Mesendoderm (in vitro differentiated cells): ENCODE data around the gene IER5.

Source experiments
- DNase-seq: peaks from one replicate; pipeline ENCODE4 v3.0.0; 2013
- H2AK5ac ChIP-seq: 2 replicates; pipeline ENCODE4 v1.6.1; 2013; ENCODE audit warnings: low read length, inconsistent platforms
- H2BK120ac ChIP-seq: 2 replicates; pipeline ENCODE4 v1.6.1; 2013; ENCODE audit warnings: low read depth, mild to moderate bottlenecking, low read length, moderate library complexity, mixed read lengths
- H2BK15ac ChIP-seq: replicated peaks from 2 replicates; pipeline ENCODE4 v1.6.1; 2013; ENCODE audit warnings: low read depth, mild to moderate bottlenecking, moderate library complexity
- H2BK5ac ChIP-seq: 2 replicates; pipeline ENCODE4 v1.6.1; 2013; ENCODE audit warnings: low read length, inconsistent platforms
- H3K18ac ChIP-seq: 2 replicates; pipeline ENCODE4 v1.6.1; 2013; ENCODE audit warnings: mild to moderate bottlenecking, low read length, mixed read lengths
- H3K23ac ChIP-seq: one replicate; pipeline ENCODE4 v1.6.1; 2013; ENCODE audit warnings: low read length
- H3K27ac ChIP-seq: 2 replicates; pipeline ENCODE4 v1.5.1; 2013; ENCODE audit warnings: low read depth, mild to moderate bottlenecking, inconsistent platforms, low read length, moderate library complexity
- H3K27me3 ChIP-seq: 2 replicates; pipeline ENCODE4 v1.6.1; 2013; ENCODE audit warnings: low read length, control low read depth, mild to moderate bottlenecking, inconsistent platforms; ENCODE audit not compliant: insufficient read depth, poor library complexity
- H3K36me3 ChIP-seq: 2 replicates; pipeline ENCODE4 v1.6.1; 2013; ENCODE audit warnings: low read length, inconsistent platforms; ENCODE audit not compliant: control insufficient read depth, insufficient read depth
- H3K4ac ChIP-seq: one replicate; pipeline ENCODE4 v1.6.1; 2013; ENCODE audit warnings: low read depth, mild to moderate bottlenecking, low read length, moderate library complexity
- H3K4me1 ChIP-seq: 2 replicates; pipeline ENCODE4 v1.6.1; 2013; ENCODE audit warnings: low read depth, low read length, inconsistent platforms; ENCODE audit not compliant: control insufficient read depth
- H3K4me2 ChIP-seq: 2 replicates; pipeline ENCODE4 v1.6.1; 2013; ENCODE audit warnings: low read length
- H3K4me3 ChIP-seq: 2 replicates; pipeline ENCODE4 v1.5.1; 2013; ENCODE audit warnings: mild to moderate bottlenecking, low read length
- H3K56ac ChIP-seq: one replicate; pipeline ENCODE4 v1.6.1; 2013; ENCODE audit warnings: low read length
- H3K79me1 ChIP-seq: 2 replicates; pipeline ENCODE4 v1.6.1; 2013; ENCODE audit warnings: low read length, inconsistent platforms
- H3K79me2 ChIP-seq: 2 replicates; pipeline ENCODE4 v1.6.1; 2013; ENCODE audit warnings: mild to moderate bottlenecking, low read length; ENCODE audit not compliant: control insufficient read depth, insufficient read depth
- H3K9ac ChIP-seq: 2 replicates; pipeline ENCODE4 v1.6.1; 2013; ENCODE audit warnings: low read length, inconsistent platforms
- H4K5ac ChIP-seq: one replicate; pipeline ENCODE4 v1.6.1; 2013; ENCODE audit warnings: low read length
- H4K8ac ChIP-seq: one replicate; pipeline ENCODE4 v1.6.1; 2013; ENCODE audit warnings: low read depth, mild to moderate bottlenecking, control low read depth, low read length, moderate library complexity
- whole genome bisulfite sequencing: extraction: QIAGEN DNeasy Blood & Tissue Kit; methylation state at CpG from one replicate; pipeline ENCODE4 v1.1.7; 2013; ENCODE audit warnings: low lambda C conversion rate, missing lambda C conversion rate; ENCODE audit not compliant: insufficient coverage; ENCODE audit errors: extremely low coverage; 5-methylcytosine and 5-hydroxymethylcytosine counted together

The IER5 gene

DNA sequence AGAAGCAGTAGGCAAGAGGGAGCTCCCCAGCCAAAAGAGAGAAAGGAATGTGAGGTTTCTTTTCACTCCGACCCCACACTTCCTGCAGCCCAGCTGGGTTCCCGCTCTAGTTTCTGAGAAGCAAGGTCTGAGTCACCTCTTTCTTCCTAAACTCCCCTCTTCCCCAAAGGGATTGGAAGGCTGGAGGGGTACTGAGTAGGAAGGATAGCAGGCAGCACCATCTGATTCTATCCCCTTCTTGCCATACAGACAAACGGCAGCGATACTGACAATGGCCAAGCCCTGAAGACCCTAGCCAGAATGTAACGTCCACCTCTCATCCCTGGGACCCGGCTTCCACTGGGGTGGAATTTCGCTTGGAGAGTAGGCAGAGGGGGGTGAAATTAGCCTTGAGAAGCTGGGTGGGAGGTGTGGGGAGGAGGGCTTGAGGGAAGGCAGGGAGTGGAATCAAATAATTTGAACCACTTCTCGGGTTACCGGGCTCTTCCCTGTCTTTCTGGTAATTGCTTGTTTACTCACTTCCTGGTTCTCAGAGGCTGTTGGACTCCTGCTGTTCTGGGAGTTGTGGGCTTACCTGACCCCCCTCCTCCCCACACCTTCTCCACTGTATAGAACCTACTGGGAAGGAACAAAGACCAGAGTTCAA lies 13.2 kb downstream of the IER5 start:
- Histone ChIP-seq H2BK5ac (peak overlapping the region; percentile 91), H3K79me2 (no peaks in the 10 kb centered on the region), H3K4me3 (no peak overlapping the region), H3K27ac (peak overlapping the region; percentile 87), H2BK15ac (no peak overlapping the region), H3K79me1 (no peaks in the 10 kb centered on the region), H3K27me3 (no peaks in the 10 kb centered on the region), H2AK5ac (no peak overlapping the region), H3K56ac (peak overlapping the region; percentile 78), H2BK120ac (no peak overlapping the region), H3K4me1 (peaks cover 27% of the 10 kb centered on the region), H3K18ac (peak overlapping the region; percentile 53), H3K36me3 (no peaks in the 10 kb centered on the region), H3K9ac (peak overlapping the region; percentile 56), H4K5ac (no peak overlapping the region), H3K23ac (no peak overlapping the region), H3K4ac (no peak overlapping the region), H4K8ac (peak overlapping the region; percentile 0), H3K4me2 (peak overlapping the region; percentile 23)
- peak; percentile 95 for DNase-seq
- no CpG with 5 or more reads among the region's 9 CpGs for WGBS

DNA sequence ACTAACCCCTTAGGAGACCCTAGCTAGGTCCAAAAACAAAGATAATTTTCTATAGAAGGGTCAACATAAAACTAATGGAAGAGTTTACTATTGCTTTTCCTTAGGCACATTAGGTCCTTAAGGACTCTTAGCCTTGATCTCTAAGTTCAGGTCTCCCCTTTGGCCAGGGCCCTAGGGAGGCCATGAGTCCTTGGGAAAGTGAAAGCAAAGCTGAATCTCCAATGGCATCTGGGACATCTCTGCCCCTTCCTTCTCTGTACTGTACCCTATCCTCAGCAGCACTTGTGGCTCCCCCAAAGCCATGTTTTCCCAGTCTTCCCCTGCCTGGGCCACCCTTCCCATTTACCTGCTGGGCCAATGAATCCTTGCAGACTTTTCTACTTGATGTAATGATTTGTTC lies 14.3 kb downstream of the IER5 start:
- peaks cover 24% of the 10 kb centered on the region for H3K4me1 ChIP-seq
- H4K8ac ChIP-seq, result no peak overlapping the region
- H3K27me3 ChIP-seq, result peaks cover 2% of the 10 kb centered on the region

DNA sequence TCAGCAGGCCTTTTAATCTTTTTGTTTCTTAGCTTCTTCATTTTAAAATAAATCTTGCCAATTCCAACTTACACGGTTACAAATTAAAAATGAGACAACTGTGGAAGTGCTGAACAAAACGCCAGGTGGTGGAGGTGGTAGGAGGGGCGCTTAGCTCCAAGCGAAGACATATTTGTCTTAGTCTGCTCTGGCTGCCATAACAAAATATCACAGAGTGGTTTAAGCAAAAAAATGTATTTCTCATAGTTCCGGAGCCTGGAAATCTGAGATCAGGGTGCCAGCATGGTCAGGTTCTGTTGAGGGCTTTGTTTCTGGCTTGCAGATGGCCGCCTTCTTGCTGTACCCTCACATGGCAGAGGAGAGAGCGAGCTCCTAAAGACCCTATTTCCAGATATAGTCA lies 14.9 kb downstream of the IER5 start:
- Histone ChIP-seq H3K9ac (no peak overlapping the region), H3K4me2 (no peak overlapping the region), H2BK120ac (no peak overlapping the region), H3K36me3 (no peaks in the 10 kb centered on the region), H3K4ac (no peak overlapping the region), H4K5ac (no peak overlapping the region), H3K27ac (no peak overlapping the region), H3K23ac (no peak overlapping the region), H3K27me3 (peaks cover 2% of the 10 kb centered on the region), H3K4me1 (peaks cover 21% of the 10 kb centered on the region), H4K8ac (no peak overlapping the region), H2AK5ac (no peak overlapping the region), H2BK5ac (no peak overlapping the region), H3K18ac (no peak overlapping the region), H3K4me3 (no peak overlapping the region), H2BK15ac (no peak overlapping the region), H3K79me2 (no peaks in the 10 kb centered on the region), H3K79me1 (no peaks in the 10 kb centered on the region), H3K56ac (no peak overlapping the region)
- no peak for DNase-seq
- no CpG with 5 or more reads among the region's 7 CpGs for WGBS

More for the DNA sequence above, 14.3 kb downstream of the IER5 start:
- H3K4me3 ChIP-seq, result no peak overlapping the region
- no peak overlapping the region for H3K18ac ChIP-seq
- no peak overlapping the region for H3K56ac ChIP-seq
- H3K79me2 ChIP-seq, result no peaks in the 10 kb centered on the region
- H3K9ac ChIP-seq, result no peak overlapping the region
- H3K4me2 ChIP-seq, result no peak overlapping the region
- H2BK15ac ChIP-seq, result no peak overlapping the region
- H3K79me1 ChIP-seq, result no peaks in the 10 kb centered on the region
- H2BK120ac ChIP-seq, result no peak overlapping the region
- DNase-seq, result no peak
- no peak overlapping the region for H2AK5ac ChIP-seq
- no peak overlapping the region for H4K5ac ChIP-seq
- H3K4ac ChIP-seq, result no peak overlapping the region
- no peak overlapping the region for H3K23ac ChIP-seq
- no peaks in the 10 kb centered on the region for H3K36me3 ChIP-seq
- H2BK5ac ChIP-seq, result no peak overlapping the region
- no peak overlapping the region for H3K27ac ChIP-seq

DNA sequence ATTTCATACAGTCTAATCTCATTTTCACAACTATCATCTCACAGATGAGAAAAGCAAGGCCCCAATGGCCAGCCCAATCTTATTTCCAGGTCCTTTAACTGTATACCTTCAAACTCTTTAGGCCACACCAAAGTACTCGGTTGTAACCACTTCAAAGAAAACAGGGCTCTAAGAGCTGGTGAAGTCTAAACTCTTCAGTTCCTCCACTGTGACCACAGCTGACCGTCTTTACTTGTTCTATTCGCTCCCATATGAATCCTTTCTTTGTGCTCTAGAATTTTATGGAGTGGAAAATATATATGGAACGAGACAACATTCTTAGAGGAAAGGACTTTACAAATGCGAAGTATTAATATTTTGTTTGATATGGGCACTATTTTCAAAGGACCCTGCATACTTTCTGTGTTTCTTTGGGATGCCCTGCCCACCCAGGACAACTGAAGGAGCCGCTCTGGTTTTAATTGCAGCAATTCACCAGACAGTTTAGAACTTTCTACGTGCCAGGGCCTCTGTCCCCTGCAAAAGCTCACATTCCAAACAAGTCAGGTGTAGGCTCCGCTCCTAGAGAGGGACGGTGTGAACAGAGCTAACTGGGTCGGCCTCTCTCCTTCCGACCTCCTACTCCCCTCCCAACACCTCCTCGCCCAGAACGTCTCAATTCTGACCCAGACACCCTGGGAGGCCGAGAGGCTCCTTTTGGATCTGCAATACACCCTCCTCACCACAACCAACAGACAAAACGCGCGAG lies 15.7 kb downstream of the IER5 start:
- peak overlapping the region; percentile 3 for H4K8ac ChIP-seq
- H2AK5ac ChIP-seq, result no peak overlapping the region
- H3K27ac ChIP-seq, result peak overlapping the region; percentile 75
- peak overlapping the region; percentile 85 for H3K4me2 ChIP-seq
- no peak overlapping the region for H4K5ac ChIP-seq
- no CpG with 5 or more reads among the region's 17 CpGs for WGBS
- H3K23ac ChIP-seq, result no peak overlapping the region
- peak overlapping the region; percentile 59 for H3K4ac ChIP-seq
- H3K18ac ChIP-seq, result peak overlapping the region; percentile 95
- H2BK15ac ChIP-seq, result no peak overlapping the region
- H3K27me3 ChIP-seq, result peaks cover 2% of the 10 kb centered on the region
- no peak overlapping the region for H2BK5ac ChIP-seq
- peak overlapping the region; percentile 38 for H3K4me3 ChIP-seq
- DNase-seq, result peak; percentile 74
- H3K36me3 ChIP-seq, result no peaks in the 10 kb centered on the region
- no peaks in the 10 kb centered on the region for H3K79me1 ChIP-seq
- peak overlapping the region; percentile 83 for H3K56ac ChIP-seq
- H3K4me1 ChIP-seq, result peaks cover 19% of the 10 kb centered on the region
- no peak overlapping the region for H2BK120ac ChIP-seq
- H3K79me2 ChIP-seq, result no peaks in the 10 kb centered on the region
- H3K9ac ChIP-seq, result peak overlapping the region; percentile 80

DNA sequence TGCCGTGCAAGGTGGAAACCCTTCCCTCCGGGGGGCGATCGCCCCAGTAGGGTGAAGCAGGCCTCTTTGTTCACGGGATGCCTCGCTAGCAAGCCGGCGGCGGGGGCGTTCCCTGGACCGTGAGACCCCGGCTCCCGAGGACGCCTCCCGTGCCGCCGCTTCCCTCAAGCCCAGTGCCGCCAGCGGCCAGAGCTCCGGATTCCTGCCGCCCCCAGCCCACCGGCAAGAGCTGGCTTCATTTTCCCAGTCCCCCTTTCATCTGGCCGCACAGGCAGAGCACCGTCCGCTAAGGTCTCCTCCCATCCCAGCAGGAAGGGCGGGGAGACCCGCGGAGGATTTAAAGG lies 16.3 kb downstream of the IER5 start:
- Histone ChIP-seq H3K23ac (no peak overlapping the region), H3K4me1 (peaks cover 14% of the 10 kb centered on the region), H2BK120ac (no peak overlapping the region), H3K18ac (peak overlapping the region; percentile 95), H4K5ac (no peak overlapping the region), H3K4ac (peak overlapping the region; percentile 59), H4K8ac (peak overlapping the region; percentile 3), H3K79me1 (no peaks in the 10 kb centered on the region), H3K79me2 (no peaks in the 10 kb centered on the region), H3K36me3 (no peaks in the 10 kb centered on the region), H2AK5ac (no peak overlapping the region), H3K56ac (peak overlapping the region; percentile 83), H3K27ac (peak overlapping the region; percentile 75), H3K27me3 (peaks cover 2% of the 10 kb centered on the region), H2BK15ac (no peak overlapping the region), H3K4me2 (peak overlapping the region; percentile 85), H3K4me3 (peak overlapping the region; percentile 38), H2BK5ac (peak overlapping the region; percentile 65), H3K9ac (peak overlapping the region; percentile 80)
- peak; percentile 88 for DNase-seq
- WGBS, result no CpG with 5 or more reads among the region's 28 CpGs
